HG02884 (cell line): Measurements from ENCODE around the gene KIF23.

Experiments used
- ATAC-seq: cut with Tn5 transposase; IDR thresholded peaks from one replicate; pipeline ENCODE4 v1.9.1; 2021; ENCODE audit warnings: mild to moderate bottlenecking, moderate library complexity; ENCODE audit not compliant: unreplicated experiment

Gene KIF23

GRCh38 chr15:69462493-69463181, 48.5 kb downstream of the KIF23 start:
- ATAC-seq, result peak; percentile 79

GRCh38 chr15:69463182-69463756, 49.1 kb downstream of the KIF23 start:
- no peak for ATAC-seq

- ATAC-seq, result no peak
These were observed 51.1 kb downstream of the KIF23 start for GRCh38 chr15:69465253-69465652.

- no peak for ATAC-seq
These were observed 52.6 kb downstream of the KIF23 start for GRCh38 chr15:69466733-69467132.

GRCh38 chr15:69467636-69468035, 53.5 kb downstream of the KIF23 start:
- ATAC-seq, result no peak

GRCh38 chr15:69468241-69469121, 54.3 kb downstream of the KIF23 start:
- ATAC-seq, result no peak

- no peak for ATAC-seq
These were observed 55.5 kb downstream of the KIF23 start for GRCh38 chr15:69469467-69470201.

GRCh38 chr15:69472046-69472445, 57.9 kb downstream of the KIF23 start:
- ATAC-seq, result no peak

- no peak for ATAC-seq
These were observed 58.4 kb downstream of the KIF23 start for GRCh38 chr15:69472562-69472961.

- ATAC-seq, result no peak
These were observed 60.1 kb downstream of the KIF23 start for GRCh38 chr15:69474291-69474690.

- ATAC-seq, result no peak
These were observed 60.8 kb downstream of the KIF23 start for GRCh38 chr15:69474846-69475455.

- no peak for ATAC-seq
These were observed 61.7 kb downstream of the KIF23 start for GRCh38 chr15:69475769-69476358.

GRCh38 chr15:69476704-69477473, 62.7 kb downstream of the KIF23 start:
- ATAC-seq, result no peak

GRCh38 chr15:69478259-69478781, 64.2 kb downstream of the KIF23 start:
- no peak for ATAC-seq

- ATAC-seq, result no peak
These were observed 64.9 kb downstream of the KIF23 start for GRCh38 chr15:69479081-69479480.

- no peak for ATAC-seq
These were observed 65.8 kb downstream of the KIF23 start for GRCh38 chr15:69479971-69480370.

- no peak for ATAC-seq
These were observed 66.8 kb downstream of the KIF23 start for GRCh38 chr15:69480932-69481331.

- ATAC-seq, result no peak
These were observed 68.6 kb downstream of the KIF23 start for GRCh38 chr15:69482686-69483256.

GRCh38 chr15:69484837-69485236, 70.7 kb downstream of the KIF23 start:
- ATAC-seq, result no peak
